KMS-11 (cell line): Measurements from ENCODE around the gene ITGA8.

Experiments used
- H2AFZ ChIP-seq: fragments of 200-600 bp; sonication (generic); 2 replicates; pipeline ENCODE4 v1.6.1; 2016; ENCODE audit warnings: antibody characterized with exemption, mixed run types, low read depth
- H3K27ac ChIP-seq: fragments of 200-600 bp; sonication (generic); 2 replicates; pipeline ENCODE4 v1.6.1; 2016; ENCODE audit warnings: mild to moderate bottlenecking, mixed run types
- H3K27me3 ChIP-seq: fragments of 200-600 bp; sonication (generic); 2 replicates; pipeline ENCODE4 v1.6.1; 2017; ENCODE audit warnings: mild to moderate bottlenecking, low read depth, mixed run types, moderate library complexity; ENCODE audit not compliant: insufficient read depth
- H3K36me3 ChIP-seq: fragments of 200-600 bp; sonication (generic); 2 replicates; pipeline ENCODE4 v1.6.1; 2017; ENCODE audit warnings: mild to moderate bottlenecking, mixed run types; ENCODE audit not compliant: insufficient read depth
- H3K4me1 ChIP-seq: fragments of 200-600 bp; sonication (generic); 2 replicates; pipeline ENCODE4 v1.6.1; 2016; ENCODE audit warnings: mild to moderate bottlenecking, low read depth, mixed run types; ENCODE audit not compliant: poor library complexity, severe bottlenecking
- H3K4me2 ChIP-seq: fragments of 200-600 bp; sonication (generic); 2 replicates; pipeline ENCODE4 v1.7.0; 2016; ENCODE audit warnings: mild to moderate bottlenecking, mixed run types
- H3K4me3 ChIP-seq: fragments of 200-600 bp; sonication (generic); IDR thresholded peaks from 2 replicates; pipeline ENCODE4 v1.6.1; 2017; ENCODE audit warnings: low read depth, low read length, mixed read lengths; ENCODE audit not compliant: insufficient read depth
- H3K79me2 ChIP-seq: fragments of 200-600 bp; sonication (generic); 2 replicates; pipeline ENCODE4 v1.6.1; 2016; ENCODE audit warnings: low read depth, mixed run types; ENCODE audit not compliant: insufficient read depth
- H3K9ac ChIP-seq: fragments of 200-600 bp; sonication (generic); 2 replicates; pipeline ENCODE4 v1.6.1; 2016; ENCODE audit warnings: mild to moderate bottlenecking, mixed run types
- H4K20me1 ChIP-seq: fragments of 200-600 bp; sonication (generic); 2 replicates; pipeline ENCODE4 v1.6.1; 2016; ENCODE audit warnings: mild to moderate bottlenecking, mixed run types; ENCODE audit not compliant: insufficient read depth
- CTCF ChIP-seq: fragments of 200-600 bp; sonication (generic); conservative IDR thresholded peaks from 2 replicates; pipeline ENCODE4 v1.6.1; 2017; ENCODE audit warnings: low read depth, mild to moderate bottlenecking, antibody characterized with exemption, low read length, moderate library complexity, mixed read lengths

ITGA8 gene

GRCh38 chr10:15605740-15606369 lies 113.9 kb downstream of the ITGA8 start:
- Histone ChIP-seq H4K20me1 (no peaks in the 10 kb centered on the region), H3K36me3 (no peaks in the 10 kb centered on the region), H2AFZ (no peak overlapping the region), H3K9ac (no peak overlapping the region), H3K79me2 (no peaks in the 10 kb centered on the region), H3K27me3 (no peaks in the 10 kb centered on the region), H3K4me2 (no peak overlapping the region), H3K4me1 (no peaks in the 10 kb centered on the region), H3K4me3 (no peak overlapping the region), H3K27ac (no peak overlapping the region)
- no peak for TF ChIP-seq CTCF

GRCh38 chr10:15603446-15604011 lies 116.2 kb downstream of the ITGA8 start:
- no peaks in the 10 kb centered on the region for H3K79me2 ChIP-seq
- no peaks in the 10 kb centered on the region for H3K27me3 ChIP-seq
- no peak overlapping the region for H3K4me3 ChIP-seq
- H3K4me2 ChIP-seq = no peak overlapping the region
- no peak overlapping the region for H3K9ac ChIP-seq
- H4K20me1 ChIP-seq = no peaks in the 10 kb centered on the region
- H2AFZ ChIP-seq = no peak overlapping the region
- TF ChIP-seq CTCF = no peak
- H3K4me1 ChIP-seq = no peaks in the 10 kb centered on the region
- H3K27ac ChIP-seq = no peak overlapping the region
- no peaks in the 10 kb centered on the region for H3K36me3 ChIP-seq

GRCh38 chr10:15601819-15602218 lies 117.9 kb downstream of the ITGA8 start:
- Histone ChIP-seq H4K20me1 (no peaks in the 10 kb centered on the region), H3K4me2 (no peak overlapping the region), H3K9ac (no peak overlapping the region), H3K27me3 (no peaks in the 10 kb centered on the region), H3K36me3 (no peaks in the 10 kb centered on the region), H3K4me3 (no peak overlapping the region), H3K79me2 (no peaks in the 10 kb centered on the region), H3K27ac (no peak overlapping the region), H3K4me1 (no peaks in the 10 kb centered on the region), H2AFZ (no peak overlapping the region)
- TF ChIP-seq CTCF = no peak

GRCh38 chr10:15595260-15595659 lies 124.5 kb downstream of the ITGA8 start:
- Histone ChIP-seq H3K27me3 (no peaks in the 10 kb centered on the region), H3K4me2 (no peak overlapping the region), H3K79me2 (no peaks in the 10 kb centered on the region), H3K36me3 (no peaks in the 10 kb centered on the region), H3K4me1 (no peaks in the 10 kb centered on the region), H3K9ac (no peak overlapping the region), H3K27ac (no peak overlapping the region), H2AFZ (no peak overlapping the region), H3K4me3 (no peak overlapping the region), H4K20me1 (no peaks in the 10 kb centered on the region)
- TF ChIP-seq CTCF = no peak
